CD4-positive, alpha-beta T cell treated with Interleukin-17A for 1 hour (primary cell): ENCODE results near the gene SDR42E2.
"Not testable (repeated sequence)": the region's sequence is repeated elsewhere in the genome, so short reads cannot be mapped to it uniquely, and the experiment has no call there.

Experiments used
- DNase-seq: peaks from one replicate; pipeline ENCODE4 v3.0.0-alpha.2; 2020

Gene SDR42E2

DNA sequence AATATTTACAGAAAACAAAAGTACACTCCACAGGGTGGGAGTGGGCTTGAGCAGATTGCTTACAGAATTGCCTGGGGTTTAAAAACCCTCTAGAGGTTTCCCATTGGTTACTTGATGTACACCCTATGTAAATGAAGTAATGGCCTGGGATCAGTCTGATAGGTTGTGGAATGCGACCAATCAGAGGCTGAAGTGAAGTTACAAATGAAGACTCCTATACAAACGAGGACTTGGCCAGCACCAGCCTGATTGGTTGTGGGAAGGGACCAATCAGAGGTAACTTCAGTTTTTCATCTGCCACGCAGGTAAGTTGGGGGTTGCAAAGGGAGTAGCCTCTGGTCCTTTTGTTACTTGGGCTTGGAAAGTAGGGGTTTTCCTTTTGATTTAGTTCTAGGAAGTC, 52.6 kb downstream of the SDR42E2 start:
- DNase-seq, result no peak

- no peak for DNase-seq
These were observed 54.0 kb downstream of the SDR42E2 start for GRCh38 chr16:22216191-22216831.

GRCh38 chr16:22216832-22217225, 54.5 kb downstream of the SDR42E2 start:
- DNase-seq, result not testable (repeated sequence)

- no peak for DNase-seq
These were observed 55.8 kb downstream of the SDR42E2 start for GRCh38 chr16:22217890-22218730.

GRCh38 chr16:22219389-22220068, 57.2 kb downstream of the SDR42E2 start:
- DNase-seq, result no peak

- no peak for DNase-seq
These were observed 57.7 kb downstream of the SDR42E2 start for GRCh38 chr16:22220069-22220440.

- DNase-seq, result no peak
These were observed 58.4 kb downstream of the SDR42E2 start for GRCh38 chr16:22220714-22221113.

- no peak for DNase-seq
These were observed 59.7 kb downstream of the SDR42E2 start for GRCh38 chr16:22222006-22222405.

DNA sequence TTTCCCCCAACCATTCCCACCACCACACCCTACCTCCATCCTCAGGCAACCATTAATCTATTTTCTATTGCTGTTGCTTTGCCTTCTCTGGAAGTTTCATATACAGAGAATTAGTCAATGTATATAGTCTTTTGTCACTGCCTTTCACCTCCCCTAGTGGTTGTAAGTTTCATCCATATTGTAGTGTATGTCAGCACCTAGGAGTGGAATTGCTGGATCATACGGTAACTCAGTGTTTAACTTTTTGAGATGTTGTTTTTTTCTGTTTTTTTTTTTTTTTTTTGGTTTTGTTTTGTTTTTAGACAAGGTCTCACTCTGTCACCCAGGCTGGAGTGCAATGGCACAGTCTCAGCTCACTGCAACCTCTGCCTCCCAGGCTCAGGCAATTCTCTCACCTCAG, 60.7 kb downstream of the SDR42E2 start:
- DNase-seq, result no peak

DNA sequence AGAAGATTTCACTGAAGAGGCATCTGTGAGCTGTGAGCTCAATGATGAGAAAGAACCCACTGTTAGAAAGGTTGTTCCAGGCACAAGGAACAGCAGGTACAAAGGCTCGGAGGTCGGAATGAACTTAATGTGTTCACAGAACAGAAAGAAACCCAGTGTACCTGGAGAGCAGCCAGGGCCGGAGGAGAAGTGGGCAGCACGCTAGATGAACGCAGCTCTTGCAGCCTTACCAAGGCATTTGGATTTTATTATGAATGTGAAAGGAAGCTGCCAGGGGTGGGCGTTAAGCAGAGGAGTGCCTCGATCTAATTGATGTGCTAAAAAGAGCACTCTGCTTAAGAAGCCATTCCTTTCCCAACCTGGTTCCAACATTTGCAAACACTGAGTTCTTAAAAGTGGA, 62.8 kb downstream of the SDR42E2 start:
- no peak for DNase-seq

GRCh38 chr16:22229889-22230288, 67.6 kb downstream of the SDR42E2 start:
- DNase-seq, result no peak

- DNase-seq, result no peak
These were observed 70.2 kb downstream of the SDR42E2 start for GRCh38 chr16:22232277-22233036.

DNA sequence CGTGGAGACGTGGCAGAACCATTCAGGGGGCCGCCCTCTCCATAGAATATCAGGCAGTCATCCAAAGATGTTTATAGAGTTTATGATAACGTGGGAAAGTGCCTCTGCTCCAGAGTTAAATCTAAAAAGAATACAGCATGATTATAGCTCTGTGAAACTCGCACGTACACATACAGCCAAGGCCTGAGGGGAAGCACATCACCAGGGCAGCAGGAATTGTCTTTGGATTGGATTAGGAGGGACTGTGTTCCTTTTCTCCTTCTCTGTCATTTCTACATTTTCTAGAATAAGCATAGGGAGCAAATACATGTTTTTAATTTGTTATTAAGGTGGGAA, 70.7 kb downstream of the SDR42E2 start:
- DNase-seq, result no peak

DNA sequence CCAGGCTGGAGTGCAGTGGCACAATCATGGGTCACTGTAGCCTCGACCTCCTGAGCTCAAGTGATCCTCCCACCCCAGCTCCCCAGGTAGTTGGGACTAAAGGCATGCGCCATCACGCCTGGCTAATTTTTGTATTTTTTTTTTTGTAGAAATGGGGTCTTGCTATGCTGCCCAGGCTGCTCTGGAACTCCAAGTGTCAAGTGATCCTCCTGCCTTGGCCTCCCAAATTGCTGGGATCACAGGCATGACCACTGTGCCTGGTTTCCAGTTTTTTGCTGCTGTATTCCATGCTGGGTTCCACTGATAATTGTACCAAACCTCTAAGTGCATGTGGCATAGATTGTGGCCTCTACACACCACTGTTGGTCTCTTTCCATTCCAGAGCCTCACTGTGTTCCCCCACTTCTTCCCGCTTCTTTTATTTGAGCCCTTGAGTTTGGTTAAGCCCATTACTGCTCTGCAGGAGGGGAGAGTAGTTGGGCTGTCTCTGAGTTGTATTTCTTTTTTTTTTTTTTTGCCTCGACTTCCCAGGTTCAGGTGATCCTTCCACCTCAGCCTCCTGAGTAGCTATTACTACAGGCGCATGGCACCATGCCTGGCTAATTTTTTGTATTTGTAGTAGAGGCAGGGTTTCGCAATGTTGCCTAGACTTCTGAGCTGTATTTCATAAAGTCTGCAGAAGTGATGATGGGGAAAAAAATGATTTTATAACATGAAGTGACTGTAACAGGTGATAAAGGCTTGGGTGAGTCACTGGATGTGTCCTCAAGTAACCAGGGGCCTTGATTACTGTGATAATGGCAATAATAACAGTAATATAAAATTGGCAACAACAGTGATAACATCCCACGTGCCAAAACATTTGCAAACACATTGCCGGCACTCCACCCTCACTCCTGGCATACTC, 73.8 kb downstream of the SDR42E2 start:
- DNase-seq, result no peak

- DNase-seq, result no peak
These were observed 77.0 kb downstream of the SDR42E2 start for GRCh38 chr16:22239131-22239805.

DNA sequence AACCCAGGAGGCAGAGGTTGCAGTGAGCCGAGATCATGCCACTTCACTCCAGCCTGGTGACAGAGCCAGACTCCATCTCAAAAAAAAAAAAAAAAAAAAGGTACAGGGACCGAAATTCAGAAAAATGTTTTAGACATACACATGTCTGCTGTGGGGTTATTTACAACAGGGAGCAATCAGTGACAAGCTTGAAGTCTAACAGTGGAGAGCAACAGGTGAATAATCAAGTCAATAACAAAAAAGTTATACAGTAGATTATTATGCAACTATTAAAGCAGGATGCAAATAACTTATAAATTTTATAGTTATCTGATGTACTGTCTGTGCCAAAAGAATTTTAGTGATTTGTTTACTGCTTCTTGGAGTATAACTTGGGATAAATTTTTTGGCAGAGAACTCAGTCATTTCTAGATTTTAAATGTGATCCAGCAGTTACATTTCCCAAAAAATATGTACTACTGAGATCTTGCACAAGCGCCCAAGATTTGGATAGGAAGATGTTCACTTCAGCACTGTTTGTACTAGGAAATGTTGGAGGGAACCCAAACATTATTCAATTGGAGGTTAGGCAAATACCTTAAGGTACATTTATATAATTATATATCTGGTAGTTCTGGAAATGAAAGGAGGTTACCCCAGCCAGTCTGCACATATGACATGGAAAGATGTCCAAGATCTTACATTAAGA, 77.9 kb downstream of the SDR42E2 start:
- no peak for DNase-seq
